ENCODE measurements around the gene PPP1R15B. TPM values are rescaled to one million over a fixed set of nuclear protein-coding genes. Genes with fewer than 3 reads are reported as not detected.
"Not testable (repeated sequence)": the region's sequence is repeated elsewhere in the genome, so short reads cannot be mapped to it uniquely, and the experiment has no call there.

The PPP1R15B gene
- total and polyA plus RNA-seq, 12 donors = 6.8 to 58.9 (median 41.8) TPM

DNA sequence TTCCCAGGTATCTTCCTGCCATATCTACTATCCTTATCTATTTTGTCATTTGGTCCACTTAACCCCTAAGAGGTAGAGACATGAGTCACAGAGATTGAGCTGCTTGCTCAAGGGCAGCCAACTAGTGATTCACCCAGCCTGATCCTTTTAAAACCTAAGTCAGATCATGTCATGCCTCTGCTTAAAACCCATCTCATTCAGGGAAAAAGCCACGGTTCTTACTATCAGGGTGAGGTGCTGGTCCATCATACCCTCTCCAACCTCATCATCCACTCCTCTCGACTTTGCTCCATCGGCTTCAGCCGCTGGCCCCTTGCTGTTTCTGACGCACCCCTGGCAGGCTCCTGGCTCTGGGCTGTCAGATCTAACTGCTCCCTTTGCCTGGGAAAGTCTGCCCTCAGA is 14.4 kb upstream of the PPP1R15B start:
- Histone ChIP-seq H3K9me3 (replicated peaks in 1 of 3) (no peaks in the 10 kb centered on the region), H3K4me1 (replicated peaks in 1 of 2) (peaks cover 12 to 24% of the 10 kb centered on the region in 2 donors), H3K36me3 (replicated peaks in 1 of 2) (peaks cover 0 to 7% of the 10 kb centered on the region in 2 donors), H3K27me3 (no peaks in the 10 kb centered on the region), H3K4me3 (peak overlapping the region in 1 of 4 donors; percentile 4), H3K27ac (peak overlapping the region; percentile 47 to 81 (median 74))
- TF ChIP-seq CTCF (IDR thresholded peaks at IDR 0.05) = no peak
- TF ChIP-seq POLR2A (IDR thresholded peaks at IDR 0.05) = peak in 1 of 2 donors; percentile 36
- WGBS, 4 donors = 41 to 60% (median 52%) methylated on average over 5 of the region's 5 CpGs
- DNase-seq = peak; percentile 57 to 86 (median 80)
- intact Hi-C loops (cut with DNase I) = no loop called here

DNA sequence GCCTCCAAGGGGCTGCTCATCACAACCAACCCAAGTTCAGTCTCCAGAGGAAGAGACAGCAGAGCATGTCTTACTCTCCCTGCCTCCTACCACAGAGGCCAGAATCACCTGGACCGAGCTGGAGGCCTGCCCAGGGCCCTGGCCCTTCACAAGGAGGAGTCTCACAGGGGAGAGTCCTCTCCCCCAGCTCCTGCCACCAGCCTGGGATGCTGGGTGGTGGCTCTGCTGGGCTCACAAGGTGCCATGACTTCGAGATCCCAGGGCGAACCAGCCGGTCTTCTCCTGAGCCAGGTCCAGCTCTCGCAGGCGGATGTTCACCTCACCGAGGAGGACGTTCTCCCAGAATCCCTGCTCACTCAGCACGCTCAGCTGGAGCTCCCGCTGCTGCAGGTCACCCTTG is 13.0 kb upstream of the PPP1R15B start:
- Histone ChIP-seq H3K36me3 (replicated peaks in 1 of 2) (peaks cover 0 to 7% of the 10 kb centered on the region in 2 donors), H3K27ac (peak overlapping the region in 3 of 5 donors; percentile 53 to 81 (median 74)), H3K27me3 (no peaks in the 10 kb centered on the region), H3K9me3 (replicated peaks in 1 of 3) (no peaks in the 10 kb centered on the region), H3K4me1 (replicated peaks in 1 of 2) (peaks cover 12 to 24% of the 10 kb centered on the region in 2 donors), H3K4me3 (no peak overlapping the region)
- DNase-seq = peak in 3 of 7 donors; percentile 12 to 51 (median 24)
- TF ChIP-seq CTCF (IDR thresholded peaks at IDR 0.05) = no peak
- no peak for TF ChIP-seq POLR2A (IDR thresholded peaks at IDR 0.05)
- intact Hi-C loops (cut with DNase I) = no loop called here
- WGBS, 4 donors = 94 to 98% (median 96%) methylated on average over 6 to 10 of the region's 10 CpGs

DNA sequence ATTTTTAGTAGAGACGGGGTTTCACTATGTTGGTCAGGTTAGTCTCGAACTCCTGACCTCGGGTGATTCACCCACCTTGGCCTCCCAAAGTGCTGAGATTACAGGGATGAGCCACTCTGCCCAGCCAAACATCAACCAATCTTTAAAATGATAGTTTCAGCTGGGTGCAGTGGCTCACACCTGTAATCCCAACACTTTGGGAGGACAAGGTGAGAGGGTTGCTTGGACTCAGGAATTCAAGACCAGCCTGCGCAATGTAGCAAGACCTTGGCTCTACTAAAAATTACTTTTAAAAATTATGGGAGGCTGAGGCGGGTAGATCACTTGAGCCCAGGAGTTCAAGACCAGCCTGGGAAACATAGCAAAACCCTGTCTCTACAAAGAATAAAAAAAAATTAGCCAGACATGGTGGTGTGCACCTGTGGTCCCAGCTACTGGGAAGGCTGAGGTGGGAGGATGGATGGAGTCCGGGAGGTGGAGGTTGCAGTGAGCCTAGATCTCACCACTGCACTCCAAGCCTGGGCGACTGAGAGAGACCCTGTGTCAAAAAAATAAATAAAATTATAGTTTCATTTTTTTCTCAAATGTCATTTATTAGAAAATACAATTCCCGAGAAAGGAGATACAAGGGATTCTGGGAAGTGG is 10.6 kb upstream of the PPP1R15B start:
- H3K9me3 ChIP-seq (replicated peaks in 1 of 3); H3K36me3 ChIP-seq (replicated peaks in 1 of 2); H3K4me3 ChIP-seq; intact Hi-C loops (cut with DNase I); H3K27me3 ChIP-seq: not testable (repeated sequence)
- Histone ChIP-seq H3K4me1 (replicated peaks in 1 of 2) (peaks cover 34 to 44% of the 10 kb centered on the region in 2 donors), H3K27ac (peak overlapping the region in 4 of 5 donors; percentile 55 to 71 (median 56))
- WGBS, 4 donors = 80 to 85% (median 84%) methylated on average over 8 of the region's 8 CpGs
- peak in 2 of 7 donors; percentile 14 to 45 for DNase-seq

GRCh38 chr1:204421441-204421840 is 9.8 kb upstream of the PPP1R15B start:
- no peak overlapping the region for H3K4me3 ChIP-seq
- intact Hi-C loops (cut with DNase I) = no loop called here
- H3K4me1 ChIP-seq (replicated peaks in 1 of 2) = peaks cover 39 to 48% of the 10 kb centered on the region in 2 donors
- no peaks in the 10 kb centered on the region for H3K27me3 ChIP-seq
- H3K9me3 ChIP-seq (replicated peaks in 1 of 3) = no peaks in the 10 kb centered on the region
- peak in 1 of 7 donors; percentile 10 for DNase-seq
- 86 to 100% (median 98%) methylated on average over 1 of the region's 1 CpG for WGBS, 4 donors
- peaks cover 0 to 7% of the 10 kb centered on the region in 2 donors for H3K36me3 ChIP-seq (replicated peaks in 1 of 2)
- H3K27ac ChIP-seq = no peak overlapping the region
- no peak for TF ChIP-seq POLR2A (IDR thresholded peaks at IDR 0.05)
- TF ChIP-seq CTCF (IDR thresholded peaks at IDR 0.05) = no peak
